ENCODE results near the gene GABBR2. TPM values are rescaled to one million over a fixed set of nuclear protein-coding genes. Genes with fewer than 3 reads are reported as not detected.

The GABBR2 gene
- total and polyA plus RNA-seq, 9 of the 15 experiments (the other 6 are each of a cell fraction or from before 2014, with no cell fraction given) = 0.15 to 1.9 (median 0.32) TPM

DNA sequence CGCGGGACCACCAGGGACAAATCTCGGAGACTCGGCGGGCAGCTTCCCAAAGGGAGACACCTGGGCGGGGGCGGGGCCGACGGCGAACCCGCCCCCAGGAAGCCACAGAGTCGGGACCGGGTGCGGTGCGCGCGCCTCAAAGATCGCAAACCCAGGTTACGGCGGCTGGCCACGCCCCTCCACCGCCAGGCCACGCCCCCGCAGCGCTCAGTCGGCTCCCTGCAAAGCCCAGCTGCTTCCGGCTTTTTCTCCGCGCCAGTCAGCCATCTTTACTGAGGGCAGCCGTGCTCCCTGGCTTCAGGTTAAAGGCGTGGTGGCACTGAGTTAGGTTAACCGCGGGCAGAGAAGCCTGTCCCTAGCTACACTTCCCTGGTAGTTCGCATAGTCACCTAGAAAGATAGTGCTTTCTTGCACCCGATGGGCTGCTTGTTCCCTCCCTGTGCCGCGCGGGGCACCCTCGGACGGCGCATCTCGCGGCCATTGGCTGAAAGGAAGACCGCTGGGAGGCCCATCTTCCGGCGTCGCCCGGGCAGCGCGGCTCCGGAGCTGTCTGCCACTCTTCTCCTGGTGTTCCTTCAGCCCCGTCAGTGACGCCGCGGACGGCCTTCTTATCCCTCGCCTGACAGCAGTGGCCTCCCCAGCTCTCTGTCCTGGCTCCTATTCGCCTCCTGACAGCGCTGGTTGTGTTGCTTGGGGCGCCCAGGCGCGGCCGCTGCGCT lies 453.0 kb downstream of the GABBR2 start, which contains the start of gene TBC1D2 (continued):
- no peak for TF ChIP-seq ZSCAN32 (CRISPR knock-in tag; IDR thresholded peaks at IDR 0.05)
- TF ChIP-seq IRF2 (CRISPR knock-in tag; IDR thresholded peaks at IDR 0.05) = no peak
- TF ChIP-seq MCM3 (IDR thresholded peaks at IDR 0.05) = no peak
- no peak for TF ChIP-seq CBFA2T3 (IDR thresholded peaks at IDR 0.05)
- peak; percentile 91 for TF ChIP-seq ETV1 (tag; conservative IDR thresholded peaks at IDR 0.05; ENCODE audit: low read depth)
- TF ChIP-seq, protein P1, sequence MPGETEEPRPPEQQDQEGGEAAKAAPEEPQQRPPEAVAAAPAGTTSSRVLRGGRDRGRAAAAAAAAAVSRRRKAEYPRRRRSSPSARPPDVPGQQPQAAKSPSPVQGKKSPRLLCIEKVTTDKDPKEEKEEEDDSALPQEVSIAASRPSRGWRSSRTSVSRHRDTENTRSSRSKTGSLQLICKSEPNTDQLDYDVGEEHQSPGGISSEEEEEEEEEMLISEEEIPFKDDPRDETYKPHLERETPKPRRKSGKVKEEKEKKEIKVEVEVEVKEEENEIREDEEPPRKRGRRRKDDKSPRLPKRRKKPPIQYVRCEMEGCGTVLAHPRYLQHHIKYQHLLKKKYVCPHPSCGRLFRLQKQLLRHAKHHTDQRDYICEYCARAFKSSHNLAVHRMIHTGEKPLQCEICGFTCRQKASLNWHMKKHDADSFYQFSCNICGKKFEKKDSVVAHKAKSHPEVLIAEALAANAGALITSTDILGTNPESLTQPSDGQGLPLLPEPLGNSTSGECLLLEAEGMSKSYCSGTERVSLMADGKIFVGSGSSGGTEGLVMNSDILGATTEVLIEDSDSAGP (CRISPR knock-in tag; IDR thresholded peaks at IDR 0.05) = 0 out of 2 replicates have a peak, but pooled peaks have one; percentile 8
- TF ChIP-seq, protein P2, sequence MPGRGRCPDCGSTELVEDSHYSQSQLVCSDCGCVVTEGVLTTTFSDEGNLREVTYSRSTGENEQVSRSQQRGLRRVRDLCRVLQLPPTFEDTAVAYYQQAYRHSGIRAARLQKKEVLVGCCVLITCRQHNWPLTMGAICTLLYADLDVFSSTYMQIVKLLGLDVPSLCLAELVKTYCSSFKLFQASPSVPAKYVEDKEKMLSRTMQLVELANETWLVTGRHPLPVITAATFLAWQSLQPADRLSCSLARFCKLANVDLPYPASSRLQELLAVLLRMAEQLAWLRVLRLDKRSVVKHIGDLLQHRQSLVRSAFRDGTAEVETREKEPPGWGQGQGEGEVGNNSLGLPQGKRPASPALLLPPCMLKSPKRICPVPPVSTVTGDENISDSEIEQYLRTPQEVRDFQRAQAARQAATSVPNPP (IDR thresholded peaks at IDR 0.05; ENCODE audit: borderline replicate concordance, insufficient read depth, insufficient read length) = no peak
- no peak for TF ChIP-seq SNAPC5 (CRISPR knock-in tag; IDR thresholded peaks at IDR 0.05)
- TF ChIP-seq RBM14 (IDR thresholded peaks at IDR 0.05; ENCODE audit: borderline replicate concordance, insufficient read depth, low read depth, low read length) = no peak
- no peak for TF ChIP-seq NR2F6 (CRISPR knock-in tag; IDR thresholded peaks at IDR 0.05)
- no peak for TF ChIP-seq ATF4 (CRISPR knock-in tag; IDR thresholded peaks at IDR 0.05)
- no peak for TF ChIP-seq PYGO2 (tag; IDR thresholded peaks at IDR 0.05)
- peak; percentile 62 for TF ChIP-seq ESRRA (IDR thresholded peaks at IDR 0.05; ENCODE audit: borderline replicate concordance, low read depth)
- TF ChIP-seq MAZ (CRISPR knock-in tag; conservative IDR thresholded peaks at IDR 0.05 in 1 of 2, IDR thresholded peaks at IDR 0.05 in 1 of 2) = peak; percentile 75; a peak in 3 of 4 replicates
- no peak for TF ChIP-seq ZNF347 (CRISPR knock-in tag; IDR thresholded peaks at IDR 0.05; ENCODE audit: low read depth)
- no peak for TF ChIP-seq ZNF785 (CRISPR knock-in tag; IDR thresholded peaks at IDR 0.05)
- TF ChIP-seq, protein P3, sequence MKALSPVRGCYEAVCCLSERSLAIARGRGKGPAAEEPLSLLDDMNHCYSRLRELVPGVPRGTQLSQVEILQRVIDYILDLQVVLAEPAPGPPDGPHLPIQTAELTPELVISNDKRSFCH (CRISPR knock-in tag; IDR thresholded peaks at IDR 0.05) = no peak
- TF ChIP-seq, protein P3 (tag; IDR thresholded peaks at IDR 0.05) = peak; percentile 85
- no peak for TF ChIP-seq FOXA1 (IDR thresholded peaks at IDR 0.05; ENCODE audit: borderline replicate concordance)
- TF ChIP-seq HEY1 (CRISPR knock-in tag; IDR thresholded peaks at IDR 0.05; ENCODE audit: borderline replicate concordance) = no peak
- peak in 1 of 2 experiments; percentile 20; a peak in 1 of 4 replicates for TF ChIP-seq NONO (IDR thresholded peaks at IDR 0.05; ENCODE audit: low read depth in 2 of 2, low read length in 1 of 2)
- TF ChIP-seq SREBF1 (IDR thresholded peaks at IDR 0.05; ENCODE audit: borderline replicate concordance, low read depth, low read length) = no peak
- TF ChIP-seq ZBTB34 (CRISPR knock-in tag; IDR thresholded peaks at IDR 0.05) = no peak

Measured in K562 (cell line).